Urinary bladder (tissue), 4 donors: ENCODE results near the gene VAMP2. TPM values are rescaled to one million over a fixed set of nuclear protein-coding genes. Genes with fewer than 3 reads are reported as not detected.

Source experiments
- DNase-seq: peaks from one replicate; pipeline ENCODE4 v3.0.0-alpha.2; 2015; ENCODE audit errors: extremely low spot score
- H3K27ac ChIP-seq: one replicate; pipeline ENCODE4 v1.5.1; 2013; ENCODE audit warnings: low read depth, mild to moderate bottlenecking, moderate library complexity
- H3K36me3 ChIP-seq: one replicate; pipeline ENCODE4 v1.6.1; 2013; ENCODE audit warnings: mild to moderate bottlenecking, moderate library complexity; ENCODE audit not compliant: insufficient read depth
- H3K4me1 ChIP-seq: one replicate; pipeline ENCODE4 v1.6.1; 2013; ENCODE audit warnings: mild to moderate bottlenecking, moderate library complexity; ENCODE audit not compliant: insufficient read depth
- H3K4me3 ChIP-seq: one replicate; pipeline ENCODE4 v1.5.1; 2013; ENCODE audit warnings: low read depth, low read length
- WGBS: extraction: QIAGEN DNeasy Blood & Tissue Kit; methylation state at CpG from one replicate; pipeline ENCODE4 v1.1.7; 2013; 5-methylcytosine and 5-hydroxymethylcytosine counted together
- polyA plus RNA-seq: library from polyadenylated mRNA; stranded (reverse); fragments of 200-250 nt; gene quantifications from one replicate; pipeline ENCODE4 v1.2.3, GENCODE V29; 2013
- total RNA-seq: library from RNA; depleted of rRNA; stranded (reverse); fragments of >200 nt; gene quantifications from one replicate; pipeline ENCODE4 v1.2.3, GENCODE V29; 2014
- donor health status: healthy with polysubstance abuse.
- donor health status: healthy.

VAMP2 gene
- total and polyA plus RNA-seq, 2 donors: 12.1 to 81.4 TPM

- Histone ChIP-seq H3K36me3 (peaks cover 3% of the 10 kb centered on the region), H3K4me1 (no peaks in the 10 kb centered on the region), H3K27ac (no peak overlapping the region), H3K4me3 (no peak overlapping the region)
- no peak for DNase-seq
- WGBS: 65% methylated on average over 6 of the region's 6 CpGs
Measured at GRCh38 chr17:8164815-8165131, 2.0 kb upstream of the VAMP2 start.

DNA sequence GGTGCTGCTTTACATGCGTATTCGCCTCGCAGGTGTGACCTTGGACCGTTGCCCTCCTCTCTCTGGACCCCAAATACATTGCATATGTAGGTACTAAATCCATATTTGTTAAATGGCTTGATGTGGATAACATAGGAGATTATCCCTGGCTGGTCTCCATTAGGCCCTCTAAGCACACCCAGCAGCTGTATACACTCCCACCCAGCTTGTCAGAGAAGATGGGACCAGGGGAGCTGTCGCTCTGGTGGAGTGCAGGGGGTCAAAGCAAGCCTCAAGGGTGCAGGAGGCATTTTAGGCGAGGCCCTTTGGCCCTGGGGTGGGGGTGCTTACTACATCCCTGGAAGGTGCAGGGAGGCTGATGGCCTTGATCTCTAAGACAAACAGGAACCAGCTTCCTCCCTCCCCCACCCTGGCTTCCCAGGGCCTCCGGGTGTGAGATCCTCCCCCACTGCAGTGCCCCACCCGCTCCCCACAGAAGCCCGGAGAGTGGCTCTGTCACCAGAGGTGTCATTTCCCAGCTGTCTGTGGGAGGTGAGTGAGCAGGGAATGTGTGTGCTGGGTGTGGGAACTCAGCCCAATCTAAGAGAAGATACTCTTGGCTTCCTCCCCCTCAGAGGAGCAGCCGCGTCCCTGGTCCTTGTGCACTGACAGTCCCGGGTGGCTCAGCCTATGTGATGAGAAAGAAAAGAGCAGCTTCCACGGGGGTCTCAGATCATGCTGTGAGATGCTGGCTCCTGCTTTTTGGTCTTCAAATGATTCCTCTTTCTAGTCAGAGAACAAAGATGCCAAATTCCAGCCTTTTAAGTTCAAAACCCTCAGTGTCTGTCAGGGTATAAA is 1.4 kb upstream of the VAMP2 start:
- WGBS: 28% methylated on average over 13 of the region's 13 CpGs
- no peak for DNase-seq
- peak overlapping the region; percentile 99 for H3K27ac ChIP-seq
- no peaks in the 10 kb centered on the region for H3K4me1 ChIP-seq
- H3K36me3 ChIP-seq: peaks cover 7% of the 10 kb centered on the region
- no peak overlapping the region for H3K4me3 ChIP-seq

GRCh38 chr17:8162997-8163977 is 539 bp upstream of the VAMP2 start:
- Histone ChIP-seq H3K4me1 (no peaks in the 10 kb centered on the region), H3K4me3 (peak overlapping the region; percentile 92)
- DNase-seq: no peak

DNA sequence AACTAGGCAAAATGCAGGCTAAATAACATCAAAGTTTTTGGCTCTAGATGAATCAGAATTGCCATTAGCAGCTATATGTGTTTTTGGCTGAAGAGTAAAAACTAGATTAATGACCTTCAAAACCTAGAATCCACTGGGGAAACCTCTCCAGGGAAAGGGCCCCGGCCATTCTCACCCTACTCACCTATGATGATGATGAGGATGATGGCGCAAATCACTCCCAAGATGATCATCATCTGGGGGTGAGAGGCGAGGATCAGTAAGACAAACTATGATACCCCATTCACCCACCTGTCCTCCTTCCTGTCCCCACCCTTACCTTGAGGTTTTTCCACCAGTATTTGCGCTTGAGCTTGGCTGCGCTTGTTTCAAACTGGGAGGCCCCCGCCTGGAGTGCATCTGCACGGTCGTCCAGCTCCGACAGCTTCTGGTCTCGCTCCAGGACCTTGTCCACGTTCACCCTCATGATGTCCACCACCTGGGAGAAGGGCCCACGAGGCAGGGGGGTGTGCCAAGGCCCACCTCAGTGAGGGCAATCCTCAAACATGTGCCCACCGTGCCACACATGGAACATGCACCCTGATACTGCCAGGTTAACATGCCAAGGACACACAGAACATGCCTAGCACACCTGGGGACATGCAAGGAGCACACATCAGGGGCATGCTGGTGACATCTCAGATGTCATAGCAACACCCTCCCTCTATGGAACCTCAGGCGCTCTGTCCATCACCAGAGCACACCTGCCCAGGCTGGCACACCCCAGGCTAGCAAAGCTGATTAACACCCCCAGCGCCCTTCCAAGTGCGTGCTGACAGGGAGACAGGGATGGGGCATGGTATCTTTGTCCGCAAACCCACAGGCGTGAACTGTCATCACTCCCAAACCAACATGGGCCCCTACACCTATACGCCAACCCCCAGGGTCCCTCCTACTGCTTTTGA is 1.2 kb downstream of the VAMP2 start:
- 47% methylated on average over 19 of the region's 19 CpGs for WGBS
- Histone ChIP-seq H3K4me3 (peak overlapping the region; percentile 92), H3K27ac (peak overlapping the region; percentile 99), H3K36me3 (peaks cover 7% of the 10 kb centered on the region), H3K4me1 (no peaks in the 10 kb centered on the region)
- no peak for DNase-seq

More at GRCh38 chr17:8162997-8163977, 539 bp upstream of the VAMP2 start:
- H3K27ac ChIP-seq: peak overlapping the region; percentile 99
- H3K36me3 ChIP-seq: peaks cover 7% of the 10 kb centered on the region
- WGBS: 6% methylated on average over 55 of the region's 55 CpGs

DNA sequence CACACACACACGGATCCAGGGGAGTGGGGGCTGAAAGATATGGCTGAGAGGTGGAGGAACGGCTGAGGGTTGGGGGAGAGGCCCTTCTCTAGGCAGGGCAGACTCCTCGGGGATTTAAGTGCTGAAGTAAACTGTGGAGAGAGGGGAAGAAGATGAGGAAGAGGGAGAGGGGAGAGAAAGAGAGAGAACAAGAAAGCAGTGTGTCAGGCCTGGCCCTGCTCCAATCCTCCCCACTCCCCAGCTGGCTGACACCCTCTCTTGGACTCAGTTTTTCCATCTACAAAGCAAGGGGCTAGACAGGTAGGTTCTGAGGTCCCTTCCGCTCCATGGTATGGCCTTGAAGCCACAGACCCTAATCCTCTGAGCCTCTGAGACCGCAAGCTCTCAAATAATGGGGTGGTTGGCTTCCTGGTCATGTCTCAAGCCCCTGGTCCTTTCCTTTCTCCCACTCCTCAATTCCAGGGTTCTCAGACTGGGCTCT is 2.0 kb downstream of the VAMP2 start:
- WGBS: 46% methylated on average over 5 of the region's 5 CpGs
- H3K27ac ChIP-seq: no peak overlapping the region
- peaks cover 7% of the 10 kb centered on the region for H3K36me3 ChIP-seq
- no peak for DNase-seq
- H3K4me3 ChIP-seq: no peak overlapping the region
- H3K4me1 ChIP-seq: no peaks in the 10 kb centered on the region

DNA sequence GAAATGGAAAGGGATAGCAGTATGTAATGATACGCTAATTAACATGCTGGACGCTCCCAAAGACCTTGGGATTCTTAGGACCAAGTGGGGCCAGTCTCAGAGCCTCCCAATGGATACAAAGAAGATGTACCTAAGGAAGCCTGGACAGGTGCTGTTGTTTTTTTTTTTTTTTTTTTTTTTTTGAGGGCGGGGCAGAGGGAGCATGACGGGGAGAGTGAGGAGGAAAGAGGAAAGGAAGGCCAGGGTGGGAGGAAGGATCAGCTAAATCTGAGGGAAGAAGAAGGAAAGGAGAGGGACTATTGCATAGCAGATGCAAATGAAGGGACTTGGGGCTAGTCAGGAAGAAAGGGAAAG is 2.5 kb downstream of the VAMP2 start:
- H3K36me3 ChIP-seq: peaks cover 7% of the 10 kb centered on the region
- 60% methylated on average over 4 of the region's 4 CpGs for WGBS
- no peak overlapping the region for H3K4me3 ChIP-seq
- H3K27ac ChIP-seq: no peak overlapping the region
- no peaks in the 10 kb centered on the region for H3K4me1 ChIP-seq
- DNase-seq: no peak

GRCh38 chr17:8159459-8160223 is 3.1 kb downstream of the VAMP2 start:
- H3K4me1 ChIP-seq: no peaks in the 10 kb centered on the region

GRCh38 chr17:8159032-8159400 is 3.7 kb downstream of the VAMP2 start:
- no peaks in the 10 kb centered on the region for H3K4me1 ChIP-seq
- WGBS: 63% methylated on average over 3 of the region's 3 CpGs
- no peak overlapping the region for H3K4me3 ChIP-seq
- peaks cover 7% of the 10 kb centered on the region for H3K36me3 ChIP-seq
- no peak overlapping the region for H3K27ac ChIP-seq
- DNase-seq: no peak

More at GRCh38 chr17:8159459-8160223, 3.1 kb downstream of the VAMP2 start:
- Histone ChIP-seq H3K4me3 (no peak overlapping the region), H3K36me3 (peaks cover 7% of the 10 kb centered on the region), H3K27ac (no peak overlapping the region)
- DNase-seq: no peak
- 79% methylated on average over 4 of the region's 4 CpGs for WGBS

- H3K27ac ChIP-seq: peak overlapping the region; percentile 65
- H3K4me3 ChIP-seq: no peak overlapping the region
- 47% methylated on average over 20 of the region's 20 CpGs for WGBS
- H3K4me1 ChIP-seq: no peaks in the 10 kb centered on the region
- DNase-seq: no peak
- peaks cover 7% of the 10 kb centered on the region for H3K36me3 ChIP-seq
Measured at GRCh38 chr17:8158267-8159031, 4.3 kb downstream of the VAMP2 start.

DNA sequence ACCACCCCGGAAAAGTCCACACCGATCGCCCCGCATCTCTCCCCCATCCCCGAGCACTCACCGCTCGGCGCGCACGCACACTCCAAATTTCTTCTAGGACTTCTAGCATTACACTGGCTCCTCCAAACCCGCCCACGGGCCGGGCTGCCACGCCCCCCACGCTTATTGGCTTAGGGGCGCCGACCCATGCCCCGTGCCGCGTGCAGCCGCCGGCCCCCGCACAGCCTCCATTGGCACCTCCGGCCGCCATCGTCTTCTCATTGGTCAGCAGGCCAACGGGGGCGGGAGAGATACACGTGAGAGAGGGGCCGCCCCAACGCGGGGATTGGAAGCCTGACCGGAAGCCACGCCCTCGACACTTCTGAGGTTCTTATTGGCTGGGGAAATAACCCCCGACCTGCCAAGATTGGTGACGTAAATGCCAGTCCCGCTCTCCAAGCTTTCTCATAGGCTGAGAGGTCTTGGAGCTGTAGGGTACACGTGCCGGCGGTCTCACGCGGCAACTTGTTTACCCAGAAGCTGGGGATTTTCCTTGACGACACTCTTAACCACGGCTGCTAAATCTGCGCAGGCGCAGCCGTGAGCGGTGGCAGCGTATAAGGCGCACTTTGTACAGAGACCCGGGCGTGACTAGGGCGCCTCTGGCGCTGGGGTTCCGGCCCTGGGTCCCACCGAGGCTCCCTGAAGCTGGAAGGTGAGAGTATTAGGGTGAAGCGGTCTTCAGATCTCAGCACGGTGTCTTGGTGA is 6.3 kb downstream of the VAMP2 start:
- peak; percentile 100 for DNase-seq
- H3K4me1 ChIP-seq: no peaks in the 10 kb centered on the region
- WGBS: under 1% methylated on average over 59 of the region's 59 CpGs

GRCh38 chr17:8155996-8156245 is 6.8 kb downstream of the VAMP2 start:
- under 1% methylated on average over 11 of the region's 11 CpGs for WGBS
- Histone ChIP-seq H3K36me3 (peaks cover 9% of the 10 kb centered on the region), H3K4me3 (peak overlapping the region; percentile 79), H3K27ac (peak overlapping the region; percentile 98), H3K4me1 (no peaks in the 10 kb centered on the region)
- DNase-seq: no peak

More for the DNA sequence above, 6.3 kb downstream of the VAMP2 start:
- Histone ChIP-seq H3K36me3 (peaks cover 10% of the 10 kb centered on the region), H3K27ac (peak overlapping the region; percentile 98), H3K4me3 (peak overlapping the region; percentile 79)
